Loucy (cell line): ENCODE measurements around the gene MYO10.

Experiments used
- CTCF ChIP-seq: fragments of 200-600 bp; sonication (generic); conservative IDR thresholded peaks from 2 replicates; pipeline ENCODE4 v1.5.1; 2014; ENCODE audit warnings: mild to moderate bottlenecking, antibody characterized with exemption, low read length
- EZH2phosphoT487 ChIP-seq: fragments of 200-600 bp; IDR thresholded peaks from 2 replicates; pipeline ENCODE4 v1.6.1; 2018; ENCODE audit warnings: antibody characterized with exemption, mild to moderate bottlenecking, moderate library complexity, borderline replicate concordance

DNA sequence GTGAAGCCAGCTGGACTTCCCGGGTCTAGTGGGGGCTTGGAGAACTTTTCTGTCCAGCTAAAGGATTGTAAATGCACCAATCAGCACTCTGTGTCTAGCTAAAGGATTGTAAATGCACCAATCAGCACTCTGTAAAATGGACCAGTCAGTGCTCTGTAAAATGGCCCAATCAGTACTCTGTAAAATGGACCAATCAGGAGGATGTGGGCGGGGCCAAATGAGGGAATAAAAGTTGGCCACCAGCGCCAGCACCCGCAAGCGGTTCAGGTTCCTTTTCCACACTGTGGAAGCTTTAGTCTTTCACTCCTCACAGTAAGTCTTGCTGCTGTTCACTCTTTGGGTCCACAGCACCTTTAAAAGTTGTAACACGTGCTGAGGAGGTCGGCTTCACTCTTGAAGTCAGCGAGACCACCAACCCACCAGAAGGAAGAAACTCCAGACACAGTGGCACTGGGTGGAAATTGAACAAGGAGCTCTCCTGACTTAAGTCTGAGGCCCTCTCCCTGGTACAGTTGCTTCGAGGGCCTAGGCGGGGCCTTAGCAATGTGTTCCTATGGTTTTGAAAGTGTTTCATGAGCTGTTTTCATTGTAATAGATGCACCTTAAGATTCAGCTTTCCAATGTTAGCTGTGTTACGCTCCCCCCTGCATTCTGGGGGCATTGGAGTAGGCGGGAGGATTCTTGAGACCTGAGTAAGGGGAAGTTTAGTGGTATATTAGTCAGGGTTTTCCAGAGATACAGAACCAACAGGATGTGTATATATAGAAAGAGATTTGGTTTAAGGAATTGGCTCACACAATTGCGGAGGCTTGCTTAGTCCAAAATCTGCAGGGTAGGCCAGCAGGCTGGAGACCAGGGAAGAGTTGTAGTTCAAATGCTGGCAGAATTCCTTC is 21.5 kb upstream of the MYO10 start:
- TF ChIP-seq CTCF = no peak
- no peak for TF ChIP-seq EZH2phosphoT487
